IPS-18c (cell line): ENCODE results near the gene NDUFS1.
"Not testable (repeated sequence)": the region's sequence is repeated elsewhere in the genome, so short reads cannot be mapped to it uniquely, and the experiment has no call there.

ENCODE experiments used
- H3K4me3 ChIP-seq: 2 replicates; pipeline ENCODE4 v1.7.0; 2013; ENCODE audit warnings: low read depth, mild to moderate bottlenecking, low read length, moderate library complexity; ENCODE audit not compliant: insufficient read depth
- H3K9me3 ChIP-seq: one replicate; pipeline ENCODE4 v1.6.1; 2013; ENCODE audit warnings: mild to moderate bottlenecking, low read length, moderate library complexity; ENCODE audit not compliant: control insufficient read depth, insufficient read depth

NDUFS1 gene

GRCh38 chr2:206084870-206085741 lies 74.1 kb downstream of the NDUFS1 start:
- H3K4me3 ChIP-seq: peak overlapping the region; percentile 80
- H3K9me3 ChIP-seq: no peaks in the 10 kb centered on the region

- H3K4me3 ChIP-seq: peak overlapping the region; percentile 80
- no peaks in the 10 kb centered on the region for H3K9me3 ChIP-seq
Observed at GRCh38 chr2:206084439-206084869, 74.8 kb downstream of the NDUFS1 start.

GRCh38 chr2:206083602-206084438 lies 75.4 kb downstream of the NDUFS1 start:
- Histone ChIP-seq H3K4me3 (peak overlapping the region; percentile 80; the same call in 1 of the 2 replicates), H3K9me3 (no peaks in the 10 kb centered on the region)

GRCh38 chr2:206082298-206082843 lies 76.9 kb downstream of the NDUFS1 start:
- no peak overlapping the region for H3K4me3 ChIP-seq
- no peaks in the 10 kb centered on the region for H3K9me3 ChIP-seq

GRCh38 chr2:206080927-206081326 lies 78.3 kb downstream of the NDUFS1 start:
- Histone ChIP-seq H3K4me3 (no peak overlapping the region), H3K9me3 (no peaks in the 10 kb centered on the region)

- H3K4me3 ChIP-seq: peak overlapping the region; percentile 16; the same call in 1 of the 2 replicates
- no peaks in the 10 kb centered on the region for H3K9me3 ChIP-seq
Observed at GRCh38 chr2:206079699-206080465, 79.4 kb downstream of the NDUFS1 start.

- not testable (repeated sequence) for H3K9me3 ChIP-seq, H3K4me3 ChIP-seq
Observed at GRCh38 chr2:206077879-206078278, 81.4 kb downstream of the NDUFS1 start.

GRCh38 chr2:206075113-206075512 lies 84.1 kb downstream of the NDUFS1 start:
- Histone ChIP-seq H3K9me3 (no peaks in the 10 kb centered on the region), H3K4me3 (no peak overlapping the region)

GRCh38 chr2:206071807-206072206 lies 87.4 kb downstream of the NDUFS1 start:
- H3K4me3 ChIP-seq: no peak overlapping the region
- no peaks in the 10 kb centered on the region for H3K9me3 ChIP-seq

GRCh38 chr2:206069417-206069816 lies 89.8 kb downstream of the NDUFS1 start:
- H3K9me3 ChIP-seq: no peaks in the 10 kb centered on the region
- no peak overlapping the region for H3K4me3 ChIP-seq

GRCh38 chr2:206068207-206068606 lies 91.0 kb downstream of the NDUFS1 start:
- Histone ChIP-seq H3K9me3 (no peaks in the 10 kb centered on the region), H3K4me3 (no peak overlapping the region)
